A673 (cell line): ENCODE data around the gene CLTCL1.

Experiments used
- CTCF ChIP-seq: fragments of 300-800, 200-600 bp; sonication (generic); conservative IDR thresholded peaks from 2 replicates; pipeline ENCODE4 v1.5.1; 2017; ENCODE audit warnings: low read depth, mild to moderate bottlenecking, antibody characterized with exemption, low read length, moderate library complexity, mixed read lengths
- EZH2 ChIP-seq: fragments of 200-600 bp; sonication (generic); IDR thresholded peaks from 2 replicates; pipeline ENCODE4 v1.6.1; 2017; ENCODE audit warnings: borderline replicate concordance, low read depth, mild to moderate bottlenecking, mixed read lengths, antibody characterized with exemption, low read length; ENCODE audit not compliant: poor library complexity, severe bottlenecking

DNA sequence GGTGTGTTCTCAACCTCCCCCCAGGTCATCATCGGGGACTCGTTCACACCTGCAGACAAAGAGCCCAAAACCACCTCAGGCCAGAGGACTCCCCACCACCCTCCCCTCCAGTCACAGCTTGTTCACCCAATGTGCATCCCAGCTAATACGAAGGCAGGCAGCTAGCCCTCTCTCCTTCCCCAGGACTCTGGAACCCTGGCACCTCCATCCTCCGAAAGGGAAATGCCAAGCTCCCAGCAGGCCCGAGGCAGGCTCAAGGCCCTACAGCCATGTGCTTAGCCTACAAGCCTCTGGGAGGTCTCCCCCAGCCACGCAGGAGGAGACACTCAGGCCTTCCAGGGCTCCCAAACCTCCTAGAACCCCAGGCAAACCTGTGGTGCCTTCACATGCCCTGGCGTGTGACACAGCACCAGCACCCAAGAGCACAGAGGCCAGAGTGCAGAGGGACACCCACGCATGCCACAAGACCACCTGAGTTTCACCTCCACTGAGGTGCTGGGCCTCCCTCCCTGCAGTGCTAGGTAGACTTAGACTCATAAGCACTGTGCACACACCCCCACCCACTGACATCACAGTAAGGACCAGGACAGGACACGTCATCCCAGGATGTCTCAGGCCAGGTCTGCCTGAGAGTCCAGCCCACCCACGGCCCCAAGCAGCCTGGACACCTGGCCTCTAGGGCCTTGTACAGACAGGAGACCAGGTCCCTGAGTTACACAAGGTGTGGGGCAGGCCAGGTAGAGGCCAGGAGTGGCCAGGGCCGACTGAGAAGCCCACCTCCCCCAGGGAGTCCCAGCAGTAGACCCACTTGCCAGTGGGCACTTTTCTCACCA, 153.9 kb downstream of the CLTCL1 start:
- TF ChIP-seq CTCF = no peak
- TF ChIP-seq EZH2 = no peak
